ENCODE data around the gene MAML2.

DNA sequence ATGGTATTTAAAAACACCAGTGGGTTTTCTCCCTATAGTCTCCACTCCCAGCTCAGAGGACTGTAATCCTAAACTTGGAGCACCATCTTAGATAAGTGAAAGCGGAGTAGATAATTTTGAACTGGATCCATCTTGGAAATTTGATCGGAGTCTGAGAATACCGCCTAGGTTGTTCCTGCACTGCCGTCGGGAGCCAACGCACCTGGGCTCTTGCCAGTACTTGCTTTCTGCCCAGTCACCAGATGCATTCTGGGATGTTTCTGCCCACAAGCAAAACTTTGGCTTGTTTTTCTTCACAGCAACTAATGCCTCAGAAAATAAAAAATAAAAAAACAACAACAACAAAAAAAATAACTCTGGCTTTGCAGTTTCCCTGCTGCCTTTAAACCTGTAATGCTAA is 306.1 kb downstream of the MAML2 start:
- TF ChIP-seq, protein P1, sequence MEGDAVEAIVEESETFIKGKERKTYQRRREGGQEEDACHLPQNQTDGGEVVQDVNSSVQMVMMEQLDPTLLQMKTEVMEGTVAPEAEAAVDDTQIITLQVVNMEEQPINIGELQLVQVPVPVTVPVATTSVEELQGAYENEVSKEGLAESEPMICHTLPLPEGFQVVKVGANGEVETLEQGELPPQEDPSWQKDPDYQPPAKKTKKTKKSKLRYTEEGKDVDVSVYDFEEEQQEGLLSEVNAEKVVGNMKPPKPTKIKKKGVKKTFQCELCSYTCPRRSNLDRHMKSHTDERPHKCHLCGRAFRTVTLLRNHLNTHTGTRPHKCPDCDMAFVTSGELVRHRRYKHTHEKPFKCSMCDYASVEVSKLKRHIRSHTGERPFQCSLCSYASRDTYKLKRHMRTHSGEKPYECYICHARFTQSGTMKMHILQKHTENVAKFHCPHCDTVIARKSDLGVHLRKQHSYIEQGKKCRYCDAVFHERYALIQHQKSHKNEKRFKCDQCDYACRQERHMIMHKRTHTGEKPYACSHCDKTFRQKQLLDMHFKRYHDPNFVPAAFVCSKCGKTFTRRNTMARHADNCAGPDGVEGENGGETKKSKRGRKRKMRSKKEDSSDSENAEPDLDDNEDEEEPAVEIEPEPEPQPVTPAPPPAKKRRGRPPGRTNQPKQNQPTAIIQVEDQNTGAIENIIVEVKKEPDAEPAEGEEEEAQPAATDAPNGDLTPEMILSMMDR (IDR thresholded peaks at IDR 0.05) = no peak
- TF ChIP-seq EP300 (IDR thresholded peaks at IDR 0.05; ENCODE audit: low read depth) (no peak), POLR2A (IDR thresholded peaks at IDR 0.05) (no peak)
